GM23338 (cell line): Measurements from ENCODE around the gene TPM2. TPM values are rescaled to one million over a fixed set of nuclear protein-coding genes. Genes with fewer than 3 reads are reported as not detected.

ENCODE experiments used
- ATAC-seq: fragments of 200-7000 bp; cut with Tn5 transposase; 3 replicates; pipeline ENCODE4 v1.9.1; 2020
- DNase-seq: peaks from one replicate; pipeline ENCODE4 v3.0.0-alpha.2; 2015; ENCODE audit warnings: low spot score
- H2AFZ ChIP-seq: fragments of 200-600 bp; sonication (generic); 2 replicates; pipeline ENCODE4 v1.8.0; 2016; ENCODE audit warnings: antibody characterized with exemption, mild to moderate bottlenecking, moderate library complexity
- H3F3A ChIP-seq: fragments of 200-600 bp; sonication (generic); replicated peaks from 2 replicates; pipeline ENCODE4 v1.8.0; 2017; ENCODE audit warnings: antibody characterized with exemption, mixed run types, low read depth
- H3K27ac ChIP-seq: fragments of 200-600 bp; sonication (generic); 2 replicates; pipeline ENCODE4 v1.6.1; 2016; ENCODE audit warnings: low read depth
- H3K27me3 ChIP-seq: fragments of 200-600 bp; sonication (generic); 2 replicates; pipeline ENCODE4 v1.8.0; 2016; ENCODE audit warnings: mild to moderate bottlenecking, mixed run types, moderate library complexity; ENCODE audit not compliant: insufficient read depth
- H3K36me3 ChIP-seq: fragments of 200-600 bp; sonication (generic); 2 replicates; pipeline ENCODE4 v1.8.0; 2016; ENCODE audit warnings: mild to moderate bottlenecking; ENCODE audit not compliant: insufficient read depth
- H3K4me1 ChIP-seq: fragments of 200-600 bp; sonication (generic); 2 replicates; pipeline ENCODE4 v1.8.0; 2016; ENCODE audit warnings: mild to moderate bottlenecking, moderate library complexity; ENCODE audit not compliant: insufficient read depth
- H3K4me2 ChIP-seq: fragments of 200-600 bp; sonication (generic); 2 replicates; pipeline ENCODE4 v1.7.1; 2017; ENCODE audit warnings: mixed run types
- H3K4me3 ChIP-seq: fragments of 200-600 bp; sonication (generic); 2 replicates; pipeline ENCODE4 v1.6.1; 2016; ENCODE audit warnings: mixed run types
- H3K79me2 ChIP-seq: fragments of 200-600 bp; sonication (generic); replicated peaks from 2 replicates; pipeline ENCODE4 v1.8.0; 2017; ENCODE audit warnings: mild to moderate bottlenecking; ENCODE audit not compliant: insufficient read depth
- H3K9me2 ChIP-seq: fragments of 200-600 bp; sonication (generic); 2 replicates; pipeline ENCODE4 v1.8.0; 2017; ENCODE audit not compliant: insufficient read depth
- H4K20me1 ChIP-seq: fragments of 200-600 bp; sonication (generic); replicated peaks from 2 replicates; pipeline ENCODE4 v1.8.0; 2017; ENCODE audit warnings: mild to moderate bottlenecking; ENCODE audit not compliant: insufficient read depth
- H3K27ac Mint-ChIP-seq: 2 replicates; pipeline ENCODE4 v1.8.0; 2020; ENCODE audit warnings: inconsistent platforms, mild to moderate bottlenecking, moderate library complexity, mixed read lengths
- H3K27me3 Mint-ChIP-seq: 3 replicates; pipeline ENCODE4 v1.8.0; 2022; ENCODE audit warnings: low read depth, mild to moderate bottlenecking, moderate library complexity, mixed read lengths, inconsistent platforms; ENCODE audit not compliant: insufficient read depth, poor library complexity
- H3K36me3 Mint-ChIP-seq: 3 replicates; pipeline ENCODE4 v1.8.0; 2021; ENCODE audit warnings: low read depth, mild to moderate bottlenecking, inconsistent platforms, moderate library complexity, mixed read lengths
- H3K4me1 Mint-ChIP-seq: 3 replicates; pipeline ENCODE4 v1.8.0; 2020; ENCODE audit warnings: mild to moderate bottlenecking, inconsistent platforms, mixed read lengths
- H3K4me3 Mint-ChIP-seq: 3 replicates; pipeline ENCODE4 v1.8.0; 2021; ENCODE audit warnings: moderate library complexity, mild to moderate bottlenecking, inconsistent platforms, mixed read lengths
- H3K9me3 Mint-ChIP-seq: 3 replicates; pipeline ENCODE4 v1.8.0; 2020; ENCODE audit warnings: moderate library complexity, mild to moderate bottlenecking, inconsistent platforms, mixed read lengths
- CREB1 ChIP-seq: fragments of 250-450 bp; sonication (Bioruptor Pico); IDR thresholded peaks from 2 replicates; pipeline ENCODE4 v1.5.0; 2020; ENCODE audit warnings: low read depth, mild to moderate bottlenecking, moderate library complexity
- EZH2 ChIP-seq: fragments of 200-600 bp; sonication (generic); IDR thresholded peaks from one replicate; pipeline ENCODE4 v1.8.0; 2017; ENCODE audit warnings: antibody characterized with exemption, mild to moderate bottlenecking, low read depth; ENCODE audit not compliant: unreplicated experiment
- JUNB ChIP-seq: IDR thresholded peaks from one replicate; pipeline ENCODE4 v1.6.1; 2016; ENCODE audit warnings: antibody characterized with exemption; ENCODE audit not compliant: unreplicated experiment
- NANOG ChIP-seq: IDR thresholded peaks from 2 replicates; pipeline ENCODE4 v1.6.1; 2016; ENCODE audit warnings: antibody characterized with exemption, borderline replicate concordance
- POLR2AphosphoS5 ChIP-seq: IDR thresholded peaks from 2 replicates; pipeline ENCODE4 v1.6.1; 2016; ENCODE audit warnings: antibody characterized with exemption, low read depth
- STAT1 ChIP-seq: IDR thresholded peaks from one replicate; pipeline ENCODE4 v1.6.1; 2016; ENCODE audit warnings: antibody characterized with exemption; ENCODE audit not compliant: unreplicated experiment
- polyA plus RNA-seq: library from polyadenylated mRNA; unstranded; fragments of >200 nt; fragmentation: Nextera tagmentation; extraction: Ambion mirVana; gene quantifications from 2 replicates; pipeline ENCODE4 v1.2.1, GENCODE V29; 2016
- total RNA-seq: library from RNA; depleted of rRNA; stranded (reverse); fragments of >200 nt; shearing (Covaris generic); gene quantifications from 2 replicates; pipeline ENCODE4 v1.2.3, GENCODE V29; 2014
- TF ChIP-seq, protein P1 (sequence below): fragments of 250-450 bp; sonication (Bioruptor Pico); IDR thresholded peaks from 2 replicates; pipeline ENCODE4 v1.5.0; 2020; ENCODE audit warnings: mild to moderate bottlenecking, moderate library complexity

TPM2 gene
- total and polyA plus RNA-seq, 2 experiments from 2014 or later, result 116 to 488 TPM

DNA sequence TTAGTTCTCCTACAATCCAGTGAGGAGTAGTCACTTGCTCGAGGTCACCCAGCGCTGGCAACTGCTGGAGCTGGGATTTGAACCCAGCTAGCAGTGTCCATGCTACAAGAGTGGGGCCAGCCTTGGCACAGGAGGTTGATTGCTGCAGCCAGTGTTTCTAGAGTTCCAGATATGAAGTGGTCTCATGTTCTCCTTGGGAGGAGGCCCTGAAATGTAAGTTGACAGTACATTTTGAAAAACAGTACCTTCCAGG is 30.8 kb downstream of the TPM2 start:
- DNase-seq (no peak), ATAC-seq (peak; percentile 0; the same call in 1 of the 3 replicates)
- Histone ChIP-seq H3K27me3 (peaks cover 4% of the 10 kb centered on the region; the same call in 1 of the 2 replicates), H3K4me2 (peak overlapping the region; percentile 92), H3K4me1 (peaks cover 12% of the 10 kb centered on the region; the same call in 1 of the 2 replicates), H3K79me2 (0 out of 2 replicates have a peak, but pooled peaks cover 3% of the 10 kb centered on the region), H4K20me1 (no peaks in the 10 kb centered on the region; the same call in none of the 2 replicates), H3K27ac (peak overlapping the region; percentile 89; the same call in 1 of the 2 replicates), H2AFZ (0 out of 2 replicates have a peak overlapping the region, but pooled peaks have one; percentile 83), H3K9me2 (no peaks in the 10 kb centered on the region), H3K4me3 (peak overlapping the region; percentile 97), H3F3A (peaks cover 21% of the 10 kb centered on the region; the same call in 1 of the 2 replicates), H3K36me3 (peaks cover 8% of the 10 kb centered on the region; the same call in 1 of the 2 replicates)
- Mint-ChIP-seq H3K27ac (peak overlapping the region; percentile 83; the same call in 1 of the 2 replicates), H3K4me1 (peaks cover 43% of the 10 kb centered on the region), H3K27me3 (peaks cover 31% of the 10 kb centered on the region), H3K4me3 (peak overlapping the region; percentile 77), H3K36me3 (peaks cover 49% of the 10 kb centered on the region), H3K9me3 (peaks cover 3% of the 10 kb centered on the region)
- TF ChIP-seq STAT1 (no peak), NANOG (no peak), CREB1 (CRISPR knock-in tag) (no peak), JUNB (no peak), POLR2AphosphoS5 (no peak), EZH2 (no peak)
- TF ChIP-seq, protein P1, sequence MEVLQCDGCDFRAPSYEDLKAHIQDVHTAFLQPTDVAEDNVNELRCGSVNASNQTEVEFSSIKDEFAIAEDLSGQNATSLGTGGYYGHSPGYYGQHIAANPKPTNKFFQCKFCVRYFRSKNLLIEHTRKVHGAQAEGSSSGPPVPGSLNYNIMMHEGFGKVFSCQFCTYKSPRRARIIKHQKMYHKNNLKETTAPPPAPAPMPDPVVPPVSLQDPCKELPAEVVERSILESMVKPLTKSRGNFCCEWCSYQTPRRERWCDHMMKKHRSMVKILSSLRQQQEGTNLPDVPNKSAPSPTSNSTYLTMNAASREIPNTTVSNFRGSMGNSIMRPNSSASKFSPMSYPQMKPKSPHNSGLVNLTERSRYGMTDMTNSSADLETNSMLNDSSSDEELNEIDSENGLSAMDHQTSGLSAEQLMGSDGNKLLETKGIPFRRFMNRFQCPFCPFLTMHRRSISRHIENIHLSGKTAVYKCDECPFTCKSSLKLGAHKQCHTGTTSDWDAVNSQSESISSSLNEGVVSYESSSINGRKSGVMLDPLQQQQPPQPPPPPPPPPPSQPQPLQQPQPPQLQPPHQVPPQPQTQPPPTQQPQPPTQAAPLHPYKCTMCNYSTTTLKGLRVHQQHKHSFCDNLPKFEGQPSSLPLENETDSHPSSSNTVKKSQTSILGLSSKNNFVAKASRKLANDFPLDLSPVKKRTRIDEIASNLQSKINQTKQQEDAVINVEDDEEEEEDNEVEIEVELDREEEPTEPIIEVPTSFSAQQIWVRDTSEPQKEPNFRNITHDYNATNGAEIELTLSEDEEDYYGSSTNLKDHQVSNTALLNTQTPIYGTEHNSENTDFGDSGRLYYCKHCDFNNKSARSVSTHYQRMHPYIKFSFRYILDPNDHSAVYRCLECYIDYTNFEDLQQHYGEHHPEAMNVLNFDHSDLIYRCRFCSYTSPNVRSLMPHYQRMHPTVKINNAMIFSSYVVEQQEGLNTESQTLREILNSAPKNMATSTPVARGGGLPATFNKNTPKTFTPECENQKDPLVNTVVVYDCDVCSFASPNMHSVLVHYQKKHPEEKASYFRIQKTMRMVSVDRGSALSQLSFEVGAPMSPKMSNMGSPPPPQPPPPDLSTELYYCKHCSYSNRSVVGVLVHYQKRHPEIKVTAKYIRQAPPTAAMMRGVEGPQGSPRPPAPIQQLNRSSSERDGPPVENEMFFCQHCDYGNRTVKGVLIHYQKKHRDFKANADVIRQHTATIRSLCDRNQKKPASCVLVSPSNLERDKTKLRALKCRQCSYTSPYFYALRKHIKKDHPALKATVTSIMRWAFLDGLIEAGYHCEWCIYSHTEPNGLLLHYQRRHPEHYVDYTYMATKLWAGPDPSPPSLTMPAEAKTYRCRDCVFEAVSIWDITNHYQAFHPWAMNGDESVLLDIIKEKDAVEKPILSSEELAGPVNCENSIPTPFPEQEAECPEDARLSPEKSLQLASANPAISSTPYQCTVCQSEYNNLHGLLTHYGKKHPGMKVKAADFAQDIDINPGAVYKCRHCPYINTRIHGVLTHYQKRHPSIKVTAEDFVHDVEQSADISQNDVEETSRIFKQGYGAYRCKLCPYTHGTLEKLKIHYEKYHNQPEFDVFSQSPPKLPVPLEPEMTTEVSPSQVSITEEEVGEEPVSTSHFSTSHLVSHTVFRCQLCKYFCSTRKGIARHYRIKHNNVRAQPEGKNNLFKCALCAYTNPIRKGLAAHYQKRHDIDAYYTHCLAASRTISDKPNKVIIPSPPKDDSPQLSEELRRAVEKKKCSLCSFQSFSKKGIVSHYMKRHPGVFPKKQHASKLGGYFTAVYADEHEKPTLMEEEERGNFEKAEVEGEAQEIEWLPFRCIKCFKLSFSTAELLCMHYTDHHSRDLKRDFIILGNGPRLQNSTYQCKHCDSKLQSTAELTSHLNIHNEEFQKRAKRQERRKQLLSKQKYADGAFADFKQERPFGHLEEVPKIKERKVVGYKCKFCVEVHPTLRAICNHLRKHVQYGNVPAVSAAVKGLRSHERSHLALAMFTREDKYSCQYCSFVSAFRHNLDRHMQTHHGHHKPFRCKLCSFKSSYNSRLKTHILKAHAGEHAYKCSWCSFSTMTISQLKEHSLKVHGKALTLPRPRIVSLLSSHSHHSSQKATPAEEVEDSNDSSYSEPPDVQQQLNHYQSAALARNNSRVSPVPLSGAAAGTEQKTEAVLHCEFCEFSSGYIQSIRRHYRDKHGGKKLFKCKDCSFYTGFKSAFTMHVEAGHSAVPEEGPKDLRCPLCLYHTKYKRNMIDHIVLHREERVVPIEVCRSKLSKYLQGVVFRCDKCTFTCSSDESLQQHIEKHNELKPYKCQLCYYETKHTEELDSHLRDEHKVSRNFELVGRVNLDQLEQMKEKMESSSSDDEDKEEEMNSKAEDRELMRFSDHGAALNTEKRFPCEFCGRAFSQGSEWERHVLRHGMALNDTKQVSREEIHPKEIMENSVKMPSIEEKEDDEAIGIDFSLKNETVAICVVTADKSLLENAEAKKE (CRISPR knock-in tag), result no peak
